Stimulated activated CD4-positive, alpha-beta T cell treated with anti-CD3 and anti-CD28 coated beads, TNF-alpha, amount 100 ng/mL, for 24 hours (primary cell): Measurements from ENCODE around the gene CSNK1E.

Source experiments
- DNase-seq, 3 experiments: peaks; one replicate each; pipeline ENCODE4 v3.0.0-alpha.2; 2020; ENCODE audit warnings: low read depth in 3 of 3

The CSNK1E gene

DNA sequence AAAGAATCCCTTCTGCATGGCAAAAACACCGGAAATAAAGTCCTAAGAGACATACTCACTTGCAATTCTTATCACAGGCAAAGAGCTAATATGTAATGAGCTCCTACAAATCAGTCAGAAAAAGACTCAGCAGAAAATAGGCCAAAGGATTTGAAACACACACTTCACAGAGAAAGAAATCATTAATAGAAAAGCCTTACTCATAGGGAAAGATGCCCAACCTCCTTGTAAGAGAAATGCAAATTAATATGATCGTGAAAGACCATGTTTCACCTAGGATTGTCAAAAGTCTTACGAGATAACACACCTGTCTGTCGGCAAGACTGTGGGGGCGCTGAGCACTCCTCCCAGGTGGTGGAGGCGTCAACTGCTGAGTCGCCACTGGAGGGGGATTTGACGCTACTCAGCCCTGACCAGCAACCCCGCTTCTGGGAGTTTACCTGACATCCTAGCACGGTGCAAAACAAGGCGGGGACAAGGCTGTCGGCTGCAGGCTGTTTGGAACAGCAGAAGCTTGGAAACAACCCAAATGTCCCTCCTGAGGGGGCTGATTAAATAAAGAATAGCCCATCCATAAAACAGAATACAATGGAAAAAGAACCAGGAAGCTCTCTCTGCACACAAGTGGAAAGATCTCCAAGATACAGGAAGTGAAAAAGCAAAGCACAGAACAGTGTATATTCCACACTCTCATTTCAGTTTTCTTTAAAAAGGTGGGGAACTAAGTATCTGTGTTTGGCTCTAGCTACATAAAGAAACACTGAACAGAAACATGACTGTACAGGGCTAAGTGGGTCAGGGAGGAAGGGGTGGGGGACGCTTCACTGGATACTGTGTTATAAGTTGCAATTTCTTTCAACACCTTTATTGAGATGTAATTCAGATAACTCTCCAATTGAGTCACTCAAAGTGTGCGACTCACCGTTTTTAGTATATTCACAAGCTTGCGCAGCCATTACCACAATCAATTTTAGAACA is 11.5 kb downstream of the CSNK1E start:
- peak in 1 of 3 experiments; percentile 38 for DNase-seq

DNA sequence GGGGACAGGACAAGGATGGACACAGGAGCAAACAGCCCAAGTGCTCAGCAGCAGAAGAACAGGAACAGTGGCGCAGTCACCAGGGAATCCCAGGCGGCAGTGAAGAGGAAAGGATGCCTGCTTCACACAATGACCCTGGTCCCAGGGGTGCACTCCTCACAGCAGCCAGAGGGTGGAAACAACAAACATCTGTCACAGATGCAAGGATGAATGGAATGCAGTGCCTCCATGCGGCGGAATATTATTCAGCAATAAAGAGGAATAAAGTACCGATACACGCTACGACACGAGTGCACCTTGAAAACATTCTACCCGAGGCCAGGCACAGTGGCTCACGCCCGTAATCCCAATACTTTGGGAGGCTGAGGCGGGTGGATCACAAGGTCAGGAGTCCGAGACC is 12.7 kb downstream of the CSNK1E start:
- no peak for DNase-seq

DNA sequence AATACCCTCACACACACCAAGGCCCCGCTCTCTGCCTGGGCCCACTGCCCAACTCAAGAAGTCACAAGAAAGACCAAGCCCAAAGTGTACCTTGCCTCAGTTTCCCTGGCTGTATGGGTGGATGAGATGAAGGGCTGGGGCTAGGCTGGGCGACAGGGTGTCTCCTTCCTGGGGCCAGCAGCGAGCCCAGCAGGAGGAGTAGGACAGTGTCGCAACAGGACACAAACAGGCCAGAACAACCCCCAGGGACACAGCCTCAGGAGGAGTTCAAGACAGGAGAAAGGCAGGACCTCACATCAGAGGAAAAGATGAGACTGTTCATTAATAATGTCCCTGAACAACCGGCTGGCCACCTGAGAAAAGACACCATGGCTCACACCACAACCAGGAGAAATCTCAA is 13.3 kb downstream of the CSNK1E start:
- no peak for DNase-seq

- no peak for DNase-seq
These were observed 14.3 kb downstream of the CSNK1E start for GRCh38 chr22:38302906-38303305.

DNA sequence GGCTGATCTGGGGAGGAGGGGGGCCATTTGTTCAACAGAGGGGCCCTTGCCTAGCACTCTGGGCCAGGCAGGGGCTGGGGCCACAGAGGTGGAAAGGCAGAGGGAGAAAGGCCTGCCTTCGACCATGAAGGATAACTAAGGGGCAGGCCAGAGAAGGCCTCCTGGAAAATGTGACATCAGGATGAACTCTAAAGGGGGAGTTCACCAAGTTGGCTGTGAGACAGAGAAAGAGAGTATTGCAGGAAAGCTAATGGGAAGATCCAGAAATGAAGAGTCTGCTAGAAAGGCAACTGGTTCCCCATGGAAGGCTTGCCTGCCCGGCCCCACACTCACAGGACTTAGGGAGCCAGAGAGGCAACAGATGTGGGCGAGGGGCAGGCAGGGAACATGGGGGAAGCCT is 16.3 kb downstream of the CSNK1E start:
- DNase-seq = no peak

GRCh38 chr22:38300197-38300945 is 16.9 kb downstream of the CSNK1E start:
- DNase-seq = no peak

DNA sequence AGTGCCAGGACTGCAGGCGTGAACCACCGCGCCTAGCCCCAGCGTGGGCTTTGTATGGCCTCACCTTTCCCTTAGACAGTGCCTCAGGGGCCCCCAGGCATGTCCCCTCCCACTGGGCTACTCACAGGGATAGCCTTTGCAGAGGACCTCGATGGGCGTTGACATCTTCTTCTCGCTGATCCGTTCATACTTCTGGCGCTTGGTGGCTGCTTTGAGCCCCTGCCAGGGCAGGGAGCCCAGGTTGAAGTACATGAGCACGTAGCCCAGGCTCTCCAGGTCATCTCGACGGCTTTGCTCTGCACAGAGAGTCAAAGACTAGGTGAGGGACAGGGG is 17.5 kb downstream of the CSNK1E start:
- DNase-seq = no peak

DNA sequence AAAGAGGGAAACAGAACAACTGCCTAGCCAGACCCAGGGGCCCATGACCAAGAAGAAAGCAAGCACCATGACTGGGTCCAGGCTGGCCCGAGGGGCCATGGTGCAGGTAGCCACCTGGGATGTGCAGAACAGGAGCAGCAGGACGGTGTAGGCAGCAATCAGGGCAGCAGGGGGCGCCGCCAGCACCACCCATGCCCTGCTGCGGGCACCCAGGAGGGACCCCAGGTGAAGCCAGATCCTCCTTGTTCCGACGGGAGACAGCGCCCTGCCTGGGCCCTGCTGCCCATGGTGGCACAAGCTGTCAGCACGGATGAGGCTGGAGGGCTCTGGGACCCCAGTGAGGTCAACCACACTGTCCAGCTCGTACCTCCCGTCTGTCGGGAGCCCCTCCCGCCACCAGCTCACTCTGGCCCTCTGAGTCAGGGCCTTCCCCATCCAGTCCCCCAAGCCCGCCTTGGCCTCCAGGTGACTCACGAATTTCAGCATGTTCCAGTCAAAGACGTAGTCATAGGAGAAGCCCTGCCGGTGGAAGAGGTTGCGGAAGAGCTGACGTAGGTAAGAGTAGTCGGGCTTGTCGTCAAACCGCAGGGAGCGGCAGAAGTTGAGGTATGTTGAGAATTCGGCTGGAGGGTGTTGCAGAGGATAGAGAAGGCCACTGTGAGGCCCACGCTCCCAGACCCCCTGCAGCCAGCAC is 18.8 kb downstream of the CSNK1E start:
- peak in 1 of 3 experiments; percentile 35 for DNase-seq

GRCh38 chr22:38296372-38296771 is 20.9 kb downstream of the CSNK1E start:
- DNase-seq = no peak

- no peak for DNase-seq
These were observed 21.4 kb downstream of the CSNK1E start for GRCh38 chr22:38295863-38296262.

- DNase-seq = no peak
These were observed 21.9 kb downstream of the CSNK1E start for GRCh38 chr22:38295339-38295738.

GRCh38 chr22:38294193-38294592 is 23.0 kb downstream of the CSNK1E start:
- DNase-seq = no peak

DNA sequence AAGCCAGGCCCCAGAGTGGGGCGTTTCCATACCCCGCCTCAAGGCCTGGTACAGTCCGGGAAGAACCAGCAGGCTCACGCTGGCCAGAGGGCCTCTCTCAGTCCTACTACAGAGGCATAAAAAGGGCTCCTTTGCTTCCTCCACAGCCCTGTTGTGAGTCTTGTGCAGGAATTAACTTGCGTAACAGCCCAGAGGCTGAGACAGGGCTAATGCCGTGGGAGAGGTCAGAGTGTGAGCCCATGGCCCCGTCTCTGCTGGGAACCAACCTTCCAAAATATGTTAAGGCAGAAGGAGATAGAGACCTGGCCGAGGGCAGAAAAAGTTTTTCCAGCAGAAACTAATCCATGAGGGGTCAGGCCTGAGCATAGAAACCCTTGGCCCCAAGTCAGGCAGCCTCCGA is 24.5 kb downstream of the CSNK1E start:
- DNase-seq = no peak

DNA sequence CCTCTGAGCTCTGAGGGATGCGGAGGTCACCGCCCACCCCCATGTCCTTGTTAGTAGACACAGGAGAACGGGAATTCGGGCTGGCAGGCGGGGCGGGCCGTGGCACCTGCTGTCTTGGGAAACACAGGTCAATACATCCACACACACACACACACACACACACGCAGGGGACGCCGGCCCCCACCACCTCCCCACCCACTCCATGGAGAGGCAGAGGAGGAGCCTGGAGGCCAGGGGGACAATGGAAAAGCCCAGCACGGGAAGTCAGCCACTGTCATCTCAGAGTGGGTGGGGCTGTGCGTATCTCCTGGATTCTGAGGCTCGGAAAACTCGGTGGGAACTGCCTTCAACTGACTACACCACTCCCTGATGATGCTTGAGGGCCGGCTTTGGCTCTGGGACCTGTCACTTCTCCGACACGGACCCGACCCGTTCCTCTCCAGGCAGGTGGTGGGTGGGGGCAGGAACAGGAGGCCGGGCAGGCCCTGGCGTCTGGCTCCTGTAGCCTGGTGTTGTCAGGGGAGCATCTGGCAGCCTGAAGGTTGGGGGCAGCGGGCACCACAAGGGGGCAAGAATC is 25.9 kb downstream of the CSNK1E start:
- no peak for DNase-seq

DNA sequence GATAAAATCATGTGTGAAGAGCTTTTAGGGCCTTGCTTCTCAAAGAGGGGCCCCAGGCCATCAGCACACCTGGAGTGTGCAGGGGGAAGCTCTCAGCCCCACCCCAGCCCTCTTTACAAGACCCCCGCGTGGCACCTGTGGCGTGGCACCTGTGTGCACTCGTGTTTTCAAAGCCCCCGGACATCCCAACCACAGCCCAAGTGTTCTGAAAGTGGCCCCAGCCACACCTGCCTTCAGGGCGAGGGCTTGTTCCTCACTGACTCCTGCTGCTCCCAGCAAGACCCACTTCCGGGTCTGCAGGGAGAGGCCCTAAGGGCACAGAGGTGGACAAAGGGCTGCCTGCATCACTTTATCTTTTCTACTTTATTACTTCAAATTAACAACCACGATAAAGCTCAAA is 26.9 kb downstream of the CSNK1E start:
- no peak for DNase-seq

DNA sequence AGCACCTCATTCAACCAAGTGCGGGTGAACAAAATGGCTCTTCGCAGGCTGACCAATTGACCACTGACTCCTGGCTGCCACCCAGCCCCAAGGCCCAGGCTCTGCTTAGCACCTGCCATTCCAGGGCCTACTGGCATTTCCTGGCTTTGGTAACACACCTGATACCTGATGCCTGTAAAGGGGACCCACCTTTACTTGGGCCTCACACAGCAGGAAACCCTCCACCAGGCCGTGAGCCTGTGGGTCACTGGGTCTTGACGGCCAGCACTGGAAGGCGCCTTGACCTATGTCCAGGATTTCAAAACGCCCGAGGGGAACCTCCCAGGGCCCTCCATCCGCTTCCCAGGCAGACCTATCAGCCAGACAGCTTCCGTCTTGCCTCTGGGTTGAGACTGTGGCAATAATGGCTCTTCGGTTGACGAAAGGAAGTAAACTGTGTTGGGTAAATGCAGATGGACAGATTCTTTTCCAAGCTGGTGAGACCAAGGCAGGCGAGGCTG is 27.6 kb downstream of the CSNK1E start:
- DNase-seq = no peak

DNA sequence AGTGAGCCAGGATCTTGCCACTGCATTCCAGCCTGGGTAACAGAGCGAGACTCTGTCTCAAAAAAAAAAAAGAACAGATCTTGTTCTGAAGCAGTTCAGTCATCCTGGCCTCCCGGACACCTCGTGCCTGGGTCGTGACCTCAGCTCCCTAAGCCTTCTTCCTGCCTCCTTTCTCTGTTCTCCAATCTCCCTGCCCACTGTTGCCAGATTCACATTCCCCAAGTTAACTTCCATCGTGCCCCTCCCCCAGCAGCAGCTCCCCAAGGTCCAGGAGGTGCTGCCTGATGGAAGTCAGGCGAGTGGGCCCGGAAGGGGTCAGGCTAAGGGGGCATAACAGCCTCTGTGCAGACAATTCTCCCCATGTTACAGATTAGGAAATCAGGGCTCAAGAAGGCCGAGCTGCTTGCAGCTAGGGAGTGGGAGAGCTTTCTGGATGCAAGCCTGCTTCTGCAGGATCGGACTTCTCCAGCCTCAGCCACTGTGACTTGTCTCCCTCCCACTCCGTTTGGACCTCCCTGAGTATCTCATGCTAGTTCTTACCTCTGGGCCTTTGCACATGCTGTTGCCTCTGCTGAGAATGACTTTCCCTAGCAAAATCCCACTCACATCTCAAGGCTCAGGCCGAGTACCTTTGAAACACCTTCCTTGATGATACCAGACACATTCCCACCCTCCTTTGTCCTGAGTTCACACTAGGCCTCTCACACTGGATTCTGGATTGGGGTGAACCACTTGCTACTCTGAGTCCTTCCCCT is 30.1 kb downstream of the CSNK1E start:
- DNase-seq = no peak

- DNase-seq = no peak
These were observed 32.2 kb downstream of the CSNK1E start for GRCh38 chr22:38285018-38285417.

DNA sequence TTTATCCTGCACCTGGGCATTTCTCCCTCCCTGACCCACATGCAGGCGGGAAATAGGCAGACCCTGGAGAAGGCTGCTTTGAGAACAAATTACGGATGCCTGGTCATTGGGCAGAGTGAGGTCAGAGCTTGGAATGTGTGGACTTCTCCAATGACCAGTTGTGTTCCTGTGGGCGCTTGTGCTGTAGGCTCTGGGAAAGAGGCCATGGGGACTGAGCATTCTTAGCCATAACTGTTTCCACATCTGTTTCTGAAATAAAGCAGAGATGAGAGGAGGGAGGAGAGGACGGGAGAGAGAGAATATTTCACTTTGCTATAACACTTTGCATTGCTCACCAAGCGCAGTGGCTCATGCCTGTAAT is 33.2 kb downstream of the CSNK1E start:
- DNase-seq = no peak

GRCh38 chr22:38282397-38282796 is 34.8 kb downstream of the CSNK1E start:
- no peak for DNase-seq

DNA sequence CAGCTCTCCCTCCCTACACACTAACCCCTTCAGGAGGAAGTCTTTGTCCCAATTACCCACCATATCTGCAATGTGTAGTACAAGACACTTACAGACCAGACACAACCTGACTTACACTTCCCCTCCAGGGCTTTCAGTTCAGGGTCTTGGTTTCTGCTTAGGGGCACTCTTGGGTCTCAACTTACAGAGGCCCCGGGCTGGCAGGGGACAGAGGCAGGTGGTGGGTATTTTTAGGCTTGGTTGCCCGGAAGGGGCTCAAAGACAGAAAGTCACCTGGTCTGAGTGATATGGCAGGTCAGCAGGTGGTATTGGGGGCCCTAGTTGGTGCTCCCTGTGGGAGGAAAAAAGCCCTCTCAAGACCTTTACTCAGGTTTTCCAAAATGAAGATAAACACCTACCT is 41.1 kb downstream of the CSNK1E start:
- DNase-seq = no peak
